Liver (tissue), 9 donors: ENCODE measurements around the gene TUBA1A. TPM values are rescaled to one million over a fixed set of nuclear protein-coding genes. Genes with fewer than 3 reads are reported as not detected.
"Not testable (repeated sequence)": the region's sequence is repeated elsewhere in the genome, so short reads cannot be mapped to it uniquely, and the experiment has no call there.

Experiments
- DNase-seq: peaks from one replicate; pipeline ENCODE4 v3.0.0-alpha.2; 2017; ENCODE audit warnings: low spot score
- H3K27ac ChIP-seq, 2 donors: one replicate each; pipeline ENCODE4 v1.7.0; 2013; ENCODE audit warnings: inconsistent platforms in 2 of 2, low read length in 2 of 2, control low read depth in 1 of 2, low read depth in 1 of 2, mild to moderate bottlenecking in 1 of 2
- H3K27me3 ChIP-seq, 4 donors: one replicate each; pipeline versions ENCODE4 v1.6.1 to v1.7.0; 2013; ENCODE audit warnings: low read length in 3 of 4, inconsistent platforms in 1 of 4, mild to moderate bottlenecking in 1 of 4, moderate library complexity in 1 of 4; ENCODE audit not compliant: control insufficient read depth in 4 of 4, insufficient read depth in 4 of 4
- H3K36me3 ChIP-seq, 4 donors: one replicate each; pipeline versions ENCODE4 v1.6.1 to v1.7.0; 2013; ENCODE audit warnings: low read length in 3 of 4, mild to moderate bottlenecking in 3 of 4, low read depth in 1 of 4, moderate library complexity in 1 of 4; ENCODE audit not compliant: control insufficient read depth in 4 of 4, insufficient read depth in 3 of 4
- H3K4me1 ChIP-seq, 4 donors: one replicate each; pipeline versions ENCODE4 v1.6.1 to v1.7.0; 2013; ENCODE audit warnings: low read length in 3 of 4, mild to moderate bottlenecking in 3 of 4, moderate library complexity in 1 of 4; ENCODE audit not compliant: control insufficient read depth in 4 of 4, insufficient read depth in 4 of 4
- H3K4me3 ChIP-seq, 3 donors: one replicate each; pipeline versions ENCODE4 v1.6.1 to v1.7.0; 2013; ENCODE audit warnings: low read length in 3 of 3, control low read depth in 1 of 3, low read depth in 1 of 3, mild to moderate bottlenecking in 1 of 3
- H3K9ac ChIP-seq, 2 donors: one replicate each; pipeline ENCODE4 v1.7.0; 2013; ENCODE audit warnings: low read length in 2 of 2, mild to moderate bottlenecking in 2 of 2, moderate library complexity in 2 of 2, control low read depth in 1 of 2, low read depth in 1 of 2
- H3K9me3 ChIP-seq, 4 donors: one replicate each; pipeline versions ENCODE4 v1.6.1 to v1.7.0; 2013; ENCODE audit warnings: low read length in 3 of 4; ENCODE audit not compliant: control insufficient read depth in 4 of 4
- EGR1 ChIP-seq, 2 donors: IDR thresholded peaks; 2 replicates each; pipeline ENCODE4 v1.6.1; 2016 to 2018; ENCODE audit warnings: antibody characterized with exemption in 2 of 2, low read depth in 2 of 2
- FOXA2 ChIP-seq: IDR thresholded peaks from 2 replicates; pipeline ENCODE4 v1.6.1; 2016; ENCODE audit warnings: antibody characterized with exemption
- HNF4A ChIP-seq, 2 donors: conservative IDR thresholded peaks; 2 replicates each; pipeline ENCODE4 v1.6.1; 2016; ENCODE audit warnings: antibody characterized with exemption in 2 of 2, mild to moderate bottlenecking in 2 of 2
- JUND ChIP-seq, 2 donors: IDR thresholded peaks; 2 replicates each; pipeline ENCODE4 v1.6.1; 2016; ENCODE audit warnings: antibody characterized with exemption in 2 of 2
- NR2F2 ChIP-seq: IDR thresholded peaks from 2 replicates; pipeline ENCODE4 v1.6.1; 2016; ENCODE audit warnings: antibody characterized with exemption
- RAD21 ChIP-seq, 2 donors: IDR thresholded peaks; 2 replicates each; pipeline ENCODE4 v1.6.1; 2016; ENCODE audit warnings: antibody characterized with exemption in 2 of 2, mild to moderate bottlenecking in 2 of 2
- RXRA ChIP-seq, 2 donors: IDR thresholded peaks; 2 replicates each; pipeline ENCODE4 v1.6.1; 2017 to 2018; ENCODE audit warnings: antibody characterized with exemption in 2 of 2, mild to moderate bottlenecking in 1 of 2
- SP1 ChIP-seq: IDR thresholded peaks from 2 replicates; pipeline ENCODE4 v1.6.1; 2018; ENCODE audit warnings: antibody characterized with exemption, mild to moderate bottlenecking
- TAF1 ChIP-seq: conservative IDR thresholded peaks from 2 replicates; pipeline ENCODE4 v1.6.1; 2016; ENCODE audit warnings: antibody characterized with exemption, mild to moderate bottlenecking
- YY1 ChIP-seq: IDR thresholded peaks from 2 replicates; pipeline ENCODE4 v1.6.1; 2016; ENCODE audit warnings: antibody characterized with exemption, mild to moderate bottlenecking
- WGBS: extraction: QIAGEN DNeasy Blood & Tissue Kit; methylation state at CpG from one replicate; pipeline ENCODE4 v1.1.7; 2013; 5-methylcytosine and 5-hydroxymethylcytosine counted together
- polyA plus RNA-seq, 2 donors: library from polyadenylated mRNA; stranded (reverse) in 1 of 2; unstranded in 1 of 2; fragments of 200-250 nt in 1 of 2; fragments of >200 nt in 1 of 2; fragmentation: Nextera tagmentation in 1 of 2; extraction: Ambion mirVana in 1 of 2; gene quantifications; one replicate each; pipeline versions ENCODE4 v1.2.1 to v1.2.3, GENCODE V29; 2013 to 2015
- total RNA-seq, 2 donors: library from RNA; depleted of rRNA; stranded (reverse); fragments of >200 nt; gene quantifications; one replicate each; pipeline ENCODE4 v1.2.3, GENCODE V29; 2014
- TF ChIP-seq, protein P1 (sequence below): IDR thresholded peaks from 2 replicates; pipeline ENCODE4 v1.6.1; 2016; ENCODE audit warnings: antibody characterized with exemption
- TF ChIP-seq, protein P2 (sequence below): fragments of 150-350 bp; IDR thresholded peaks from 2 replicates; pipeline ENCODE4 v1.5.1; 2017; ENCODE audit warnings: improper control_type of control experiment, low read depth, low read length; ENCODE audit not compliant: missing input control
- TF ChIP-seq, protein P3 (sequence below): IDR thresholded peaks from 2 replicates; pipeline ENCODE4 v1.6.1; 2016; ENCODE audit warnings: antibody characterized with exemption
- TF ChIP-seq, protein P4 (sequence below): IDR thresholded peaks from 2 replicates; pipeline ENCODE4 v1.6.1; 2016; ENCODE audit warnings: antibody characterized with exemption, mild to moderate bottlenecking
- donor health status: healthy.
- donor health status: healthy.
- donor health status: healthy.
- donor health status: healthy.
- donor health status: healthy.

Gene TUBA1A
- total and polyA plus RNA-seq, 4 donors = 4.2 to 28.0 (median 16.2) TPM

DNA sequence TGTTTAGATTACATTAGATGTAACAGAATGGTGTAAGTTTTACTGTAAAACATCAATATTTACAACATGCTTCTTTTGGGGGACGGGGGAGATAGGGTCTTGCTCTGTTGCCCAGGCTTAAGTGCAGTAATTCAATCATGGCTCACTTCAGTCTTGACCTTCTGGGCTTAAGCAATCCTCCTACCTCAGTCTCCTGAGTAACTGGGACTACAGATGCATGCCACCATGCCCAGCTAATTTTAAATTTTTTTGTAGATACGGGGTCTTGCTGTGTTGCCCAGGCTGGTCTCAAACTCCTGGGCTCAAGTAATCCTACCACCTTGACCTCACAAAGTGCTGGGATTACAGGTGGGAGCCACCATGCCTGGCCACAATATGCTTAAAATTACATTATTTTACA lies 23.8 kb downstream of the TUBA1A start:
- no peaks in the 10 kb centered on the region for H3K27me3 ChIP-seq
- WGBS = 92% methylated on average over 2 of the region's 2 CpGs
- no peak overlapping the region for H3K4me3 ChIP-seq
- TF ChIP-seq FOXA2 (no peak), JUND (IDR thresholded peaks at IDR 0.05) (no peak), EGR1 (IDR thresholded peaks at IDR 0.05; ENCODE audit: low read depth in 2 of 2) (no peak), YY1 (no peak), RXRA (IDR thresholded peaks at IDR 0.05) (no peak), NR2F2 (no peak), HNF4A (conservative IDR thresholded peaks at IDR 0.05) (no peak), TAF1 (no peak), RAD21 (IDR thresholded peaks at IDR 0.05) (no peak), SP1 (no peak)
- TF ChIP-seq, protein P1, sequence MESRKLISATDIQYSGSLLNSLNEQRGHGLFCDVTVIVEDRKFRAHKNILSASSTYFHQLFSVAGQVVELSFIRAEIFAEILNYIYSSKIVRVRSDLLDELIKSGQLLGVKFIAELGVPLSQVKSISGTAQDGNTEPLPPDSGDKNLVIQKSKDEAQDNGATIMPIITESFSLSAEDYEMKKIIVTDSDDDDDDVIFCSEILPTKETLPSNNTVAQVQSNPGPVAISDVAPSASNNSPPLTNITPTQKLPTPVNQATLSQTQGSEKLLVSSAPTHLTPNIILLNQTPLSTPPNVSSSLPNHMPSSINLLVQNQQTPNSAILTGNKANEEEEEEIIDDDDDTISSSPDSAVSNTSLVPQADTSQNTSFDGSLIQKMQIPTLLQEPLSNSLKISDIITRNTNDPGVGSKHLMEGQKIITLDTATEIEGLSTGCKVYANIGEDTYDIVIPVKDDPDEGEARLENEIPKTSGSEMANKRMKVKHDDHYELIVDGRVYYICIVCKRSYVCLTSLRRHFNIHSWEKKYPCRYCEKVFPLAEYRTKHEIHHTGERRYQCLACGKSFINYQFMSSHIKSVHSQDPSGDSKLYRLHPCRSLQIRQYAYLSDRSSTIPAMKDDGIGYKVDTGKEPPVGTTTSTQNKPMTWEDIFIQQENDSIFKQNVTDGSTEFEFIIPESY = no peak
- TF ChIP-seq, protein P2, sequence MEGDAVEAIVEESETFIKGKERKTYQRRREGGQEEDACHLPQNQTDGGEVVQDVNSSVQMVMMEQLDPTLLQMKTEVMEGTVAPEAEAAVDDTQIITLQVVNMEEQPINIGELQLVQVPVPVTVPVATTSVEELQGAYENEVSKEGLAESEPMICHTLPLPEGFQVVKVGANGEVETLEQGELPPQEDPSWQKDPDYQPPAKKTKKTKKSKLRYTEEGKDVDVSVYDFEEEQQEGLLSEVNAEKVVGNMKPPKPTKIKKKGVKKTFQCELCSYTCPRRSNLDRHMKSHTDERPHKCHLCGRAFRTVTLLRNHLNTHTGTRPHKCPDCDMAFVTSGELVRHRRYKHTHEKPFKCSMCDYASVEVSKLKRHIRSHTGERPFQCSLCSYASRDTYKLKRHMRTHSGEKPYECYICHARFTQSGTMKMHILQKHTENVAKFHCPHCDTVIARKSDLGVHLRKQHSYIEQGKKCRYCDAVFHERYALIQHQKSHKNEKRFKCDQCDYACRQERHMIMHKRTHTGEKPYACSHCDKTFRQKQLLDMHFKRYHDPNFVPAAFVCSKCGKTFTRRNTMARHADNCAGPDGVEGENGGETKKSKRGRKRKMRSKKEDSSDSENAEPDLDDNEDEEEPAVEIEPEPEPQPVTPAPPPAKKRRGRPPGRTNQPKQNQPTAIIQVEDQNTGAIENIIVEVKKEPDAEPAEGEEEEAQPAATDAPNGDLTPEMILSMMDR = no peak
- TF ChIP-seq, protein P3, sequence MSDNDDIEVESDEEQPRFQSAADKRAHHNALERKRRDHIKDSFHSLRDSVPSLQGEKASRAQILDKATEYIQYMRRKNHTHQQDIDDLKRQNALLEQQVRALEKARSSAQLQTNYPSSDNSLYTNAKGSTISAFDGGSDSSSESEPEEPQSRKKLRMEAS = no peak
- TF ChIP-seq, protein P4, sequence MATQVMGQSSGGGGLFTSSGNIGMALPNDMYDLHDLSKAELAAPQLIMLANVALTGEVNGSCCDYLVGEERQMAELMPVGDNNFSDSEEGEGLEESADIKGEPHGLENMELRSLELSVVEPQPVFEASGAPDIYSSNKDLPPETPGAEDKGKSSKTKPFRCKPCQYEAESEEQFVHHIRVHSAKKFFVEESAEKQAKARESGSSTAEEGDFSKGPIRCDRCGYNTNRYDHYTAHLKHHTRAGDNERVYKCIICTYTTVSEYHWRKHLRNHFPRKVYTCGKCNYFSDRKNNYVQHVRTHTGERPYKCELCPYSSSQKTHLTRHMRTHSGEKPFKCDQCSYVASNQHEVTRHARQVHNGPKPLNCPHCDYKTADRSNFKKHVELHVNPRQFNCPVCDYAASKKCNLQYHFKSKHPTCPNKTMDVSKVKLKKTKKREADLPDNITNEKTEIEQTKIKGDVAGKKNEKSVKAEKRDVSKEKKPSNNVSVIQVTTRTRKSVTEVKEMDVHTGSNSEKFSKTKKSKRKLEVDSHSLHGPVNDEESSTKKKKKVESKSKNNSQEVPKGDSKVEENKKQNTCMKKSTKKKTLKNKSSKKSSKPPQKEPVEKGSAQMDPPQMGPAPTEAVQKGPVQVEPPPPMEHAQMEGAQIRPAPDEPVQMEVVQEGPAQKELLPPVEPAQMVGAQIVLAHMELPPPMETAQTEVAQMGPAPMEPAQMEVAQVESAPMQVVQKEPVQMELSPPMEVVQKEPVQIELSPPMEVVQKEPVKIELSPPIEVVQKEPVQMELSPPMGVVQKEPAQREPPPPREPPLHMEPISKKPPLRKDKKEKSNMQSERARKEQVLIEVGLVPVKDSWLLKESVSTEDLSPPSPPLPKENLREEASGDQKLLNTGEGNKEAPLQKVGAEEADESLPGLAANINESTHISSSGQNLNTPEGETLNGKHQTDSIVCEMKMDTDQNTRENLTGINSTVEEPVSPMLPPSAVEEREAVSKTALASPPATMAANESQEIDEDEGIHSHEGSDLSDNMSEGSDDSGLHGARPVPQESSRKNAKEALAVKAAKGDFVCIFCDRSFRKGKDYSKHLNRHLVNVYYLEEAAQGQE = no peak
- no peaks in the 10 kb centered on the region for H3K36me3 ChIP-seq
- no peak overlapping the region for H3K9ac ChIP-seq
- H3K9me3 ChIP-seq = no peaks in the 10 kb centered on the region
- no peak overlapping the region for H3K27ac ChIP-seq
- DNase-seq = no peak
- no peaks in the 10 kb centered on the region for H3K4me1 ChIP-seq

DNA sequence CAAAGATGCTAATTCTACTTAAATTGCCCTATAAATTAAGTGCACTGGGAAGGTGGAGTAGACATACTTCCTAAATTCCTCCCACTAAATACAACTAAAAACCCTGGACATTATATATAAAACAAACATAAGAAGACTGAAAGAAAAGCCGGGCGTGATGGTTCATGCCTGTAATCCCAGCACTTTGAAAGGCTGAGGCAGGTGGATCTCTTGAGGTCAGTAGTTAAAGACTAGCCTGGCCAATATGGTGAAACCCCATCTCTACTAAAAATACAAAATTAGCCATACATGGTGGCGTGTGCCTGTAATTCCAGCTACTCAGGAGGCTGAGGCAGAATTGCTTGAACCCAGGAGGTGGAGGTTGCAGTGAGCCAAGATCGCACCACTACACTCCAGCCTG lies 27.0 kb downstream of the TUBA1A start:
- not testable (repeated sequence) for H3K4me3 ChIP-seq, DNase-seq, H3K27me3 ChIP-seq, H3K4me1 ChIP-seq, H3K9me3 ChIP-seq, H3K9ac ChIP-seq, H3K27ac ChIP-seq, H3K36me3 ChIP-seq
- 96% methylated on average over 4 of the region's 4 CpGs for WGBS
